GM19452 (cell line): ENCODE measurements around the gene DNAH11.
"Not testable (repeated sequence)": the region's sequence is repeated elsewhere in the genome, so short reads cannot be mapped to it uniquely, and the experiment has no call there.

Experiments used
- ATAC-seq: cut with Tn5 transposase; IDR thresholded peaks from one replicate; pipeline ENCODE4 v1.9.1; 2021; ENCODE audit not compliant: unreplicated experiment

DNAH11 gene

DNA sequence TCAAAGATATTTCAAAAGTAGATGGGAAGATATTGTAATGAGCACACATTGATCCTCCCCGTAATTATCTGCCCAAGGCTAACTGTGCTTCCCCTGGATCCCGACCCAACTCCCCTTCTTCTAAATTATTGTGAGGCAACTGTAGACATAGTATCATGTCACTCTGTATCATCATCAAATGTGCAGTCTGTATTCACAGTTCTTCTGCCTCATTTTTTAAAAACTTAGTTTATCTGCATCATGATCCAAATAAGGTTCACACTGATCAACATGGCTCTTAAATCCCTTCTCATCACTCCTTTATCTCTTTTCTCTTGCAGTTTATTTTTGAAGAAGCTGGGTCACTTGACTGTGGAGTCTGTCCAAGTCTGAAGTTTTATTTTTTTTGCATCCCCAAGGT lies 375.4 kb downstream of the DNAH11 start:
- no peak for ATAC-seq

DNA sequence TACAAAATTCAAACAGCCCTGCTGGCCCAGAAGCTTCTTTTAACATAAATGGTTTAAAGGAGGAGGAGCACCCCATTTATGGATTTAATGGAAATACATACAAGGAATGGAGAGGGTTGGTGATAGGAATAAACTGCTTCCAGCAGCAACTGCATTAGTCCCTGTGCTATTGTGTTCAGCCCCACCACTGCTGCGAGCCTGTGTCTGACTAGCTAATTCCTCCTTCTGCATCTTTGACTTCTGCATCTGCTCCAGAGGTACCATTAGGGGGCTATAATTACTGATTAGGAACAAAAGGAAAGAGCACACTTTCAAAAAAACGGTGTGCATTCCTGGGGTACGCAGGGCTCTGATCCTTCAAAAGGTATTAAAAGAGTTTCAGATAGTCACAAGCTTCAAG lies 378.1 kb downstream of the DNAH11 start:
- no peak for ATAC-seq

DNA sequence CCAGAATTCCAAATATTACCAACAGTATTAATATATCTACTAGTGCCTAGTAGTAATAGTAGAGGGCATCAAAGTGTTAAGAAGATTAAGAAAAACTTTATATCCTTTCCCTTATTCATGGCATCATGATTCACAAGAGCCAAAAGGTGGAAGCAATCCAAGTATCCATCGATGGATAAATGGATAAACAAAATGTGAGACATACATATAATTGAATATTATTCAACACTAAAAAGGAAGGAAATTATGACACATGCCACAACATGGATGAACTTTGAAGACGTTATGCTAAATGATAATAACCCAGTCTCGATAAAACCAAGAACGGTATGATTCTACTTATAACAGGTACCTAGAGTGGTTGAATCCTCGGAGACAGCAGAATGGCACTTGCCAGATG lies 379.8 kb downstream of the DNAH11 start:
- no peak for ATAC-seq

DNA sequence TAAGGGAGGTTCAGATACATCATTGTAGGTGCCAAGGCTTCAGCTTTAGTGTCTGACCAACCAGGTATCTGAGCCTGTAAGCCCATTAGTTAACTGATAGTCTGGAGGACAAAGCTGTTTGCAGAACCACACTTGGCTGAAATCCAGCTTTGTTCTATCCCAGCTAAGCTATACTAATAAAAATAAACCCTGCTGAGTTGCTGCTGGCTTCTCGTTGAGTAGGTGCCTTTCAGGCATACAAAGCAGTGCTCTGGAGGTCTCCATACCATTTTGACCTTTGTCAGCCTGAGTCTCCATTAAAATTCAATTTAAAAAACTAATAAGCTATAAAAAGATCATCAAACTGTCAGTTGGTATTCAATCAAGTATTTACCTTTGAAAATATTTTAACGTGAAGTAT lies 380.8 kb downstream of the DNAH11 start:
- no peak for ATAC-seq

DNA sequence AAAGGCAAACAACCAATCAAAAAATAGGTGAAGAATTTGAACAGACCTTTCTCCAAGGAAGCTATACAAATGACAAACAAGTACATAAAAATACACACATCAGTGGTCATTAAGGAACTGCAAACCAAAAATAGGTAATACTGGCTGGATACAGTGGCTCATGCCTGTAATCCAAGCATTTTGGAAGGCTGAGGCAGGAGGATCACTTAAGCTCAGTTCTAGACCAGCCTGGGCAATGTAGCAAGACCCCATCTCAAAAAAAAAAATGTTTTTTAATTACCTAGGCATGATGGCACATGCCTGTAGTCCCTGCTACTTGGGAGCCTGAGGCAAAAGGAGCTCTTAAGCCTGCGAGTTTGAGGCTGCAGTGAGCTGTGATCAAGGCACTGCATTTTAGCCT lies 383.6 kb downstream of the DNAH11 start:
- no peak for ATAC-seq

DNA sequence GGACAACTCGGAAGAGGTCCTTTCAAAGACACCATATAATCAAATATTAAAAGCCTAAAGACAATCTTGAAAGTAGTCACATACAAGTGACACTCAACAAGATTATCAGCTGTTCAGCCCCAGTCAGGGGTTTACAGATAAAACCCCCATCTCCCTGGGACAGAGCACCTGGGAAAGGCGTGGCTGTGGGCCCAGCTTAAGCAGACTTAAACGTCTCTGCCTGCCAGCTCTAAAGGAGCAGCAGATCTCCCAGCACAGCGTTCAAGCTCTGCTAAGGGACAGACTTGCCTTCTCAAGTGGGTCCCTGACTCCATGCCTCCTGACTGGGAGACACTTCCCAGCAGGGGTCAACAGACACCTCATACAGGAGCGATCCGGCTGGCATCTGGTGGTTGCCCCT lies 384.9 kb downstream of the DNAH11 start:
- no peak for ATAC-seq

DNA sequence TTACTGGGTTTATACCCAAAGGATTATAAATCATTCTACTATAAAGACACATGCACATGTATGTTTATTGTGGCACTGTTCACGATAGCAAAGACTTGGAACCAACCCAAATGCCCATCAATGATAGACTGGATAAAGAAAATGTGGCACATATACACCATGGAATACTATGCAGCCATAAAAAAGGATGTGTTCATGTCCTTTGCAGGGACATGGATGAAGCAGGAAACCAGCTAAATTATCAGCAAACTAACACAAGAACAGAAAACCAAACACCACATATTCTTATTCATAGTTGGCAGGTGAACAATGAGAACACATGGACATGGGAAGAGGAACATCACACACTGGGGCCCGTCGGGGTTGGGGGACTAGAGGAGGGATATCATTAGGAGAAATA lies 390.5 kb downstream of the DNAH11 start:
- not testable (repeated sequence) for ATAC-seq

DNA sequence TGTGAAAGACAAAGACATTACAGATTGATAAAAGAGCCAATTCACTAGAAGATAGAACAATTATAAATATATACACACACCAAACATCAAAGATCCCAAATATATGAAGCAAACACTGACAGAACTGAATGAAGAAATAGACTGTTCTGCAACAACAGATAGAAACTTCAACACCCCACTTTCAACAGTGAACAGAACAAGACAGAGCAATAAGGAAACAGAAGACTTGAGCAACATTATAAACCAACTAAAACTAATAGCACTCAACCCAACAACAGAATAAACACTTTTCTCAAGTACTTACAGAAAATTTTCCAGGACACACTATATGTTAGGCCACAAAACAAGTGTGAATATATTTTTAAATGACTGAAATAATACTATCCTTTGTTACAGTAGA lies 392.0 kb downstream of the DNAH11 start:
- ATAC-seq, result no peak

DNA sequence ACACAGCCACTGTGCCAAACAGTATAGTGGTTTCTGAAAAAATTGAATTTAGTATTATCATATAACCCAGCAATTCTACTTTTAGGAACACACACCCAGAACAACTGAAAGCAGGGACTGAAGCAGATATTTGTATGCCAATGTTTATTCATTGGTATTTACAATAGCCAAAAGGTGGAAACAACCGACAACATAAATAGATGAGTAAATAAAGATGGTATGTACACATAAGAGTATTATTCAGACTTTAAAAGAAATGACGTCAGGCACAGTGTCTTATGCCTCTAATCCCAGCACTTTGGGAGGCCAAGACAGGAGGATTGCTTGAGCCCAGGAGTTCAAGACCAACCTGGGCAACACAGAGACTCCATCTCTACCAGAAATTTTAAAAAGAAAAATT lies 395.6 kb downstream of the DNAH11 start:
- no peak for ATAC-seq

DNA sequence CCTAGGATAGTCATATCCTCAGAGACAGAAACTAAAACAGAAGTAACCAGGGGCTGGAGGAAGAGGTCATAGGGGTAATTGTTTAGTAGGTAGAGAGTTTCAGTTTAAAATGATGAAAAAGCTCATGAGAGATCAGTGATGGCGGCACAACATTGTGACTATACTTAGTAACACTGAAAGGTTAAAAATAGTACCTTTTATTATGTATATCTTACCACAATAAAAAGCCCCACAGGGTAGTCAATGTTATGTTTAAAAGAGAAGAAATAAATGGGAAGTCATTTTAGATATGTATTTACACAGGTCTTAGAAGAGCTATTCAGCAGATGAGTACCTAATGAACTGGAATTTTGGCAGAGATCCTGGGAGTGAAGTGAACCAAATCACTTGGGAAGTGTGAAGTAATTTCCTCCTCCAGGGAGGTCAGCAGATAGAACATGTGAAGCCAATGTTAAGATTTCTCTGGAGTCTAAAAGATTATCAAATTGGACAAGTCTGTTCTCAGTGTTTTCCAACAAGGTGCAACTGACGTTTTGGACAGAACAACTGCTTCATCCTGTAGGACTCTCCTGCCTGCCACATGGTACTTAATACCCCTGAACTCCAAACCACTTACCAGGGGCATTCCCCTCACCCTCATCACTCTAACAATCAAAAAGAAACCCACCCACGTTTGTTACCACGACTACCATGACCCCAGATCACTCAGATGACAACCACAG lies 396.5 kb downstream of the DNAH11 start:
- ATAC-seq, result peak; percentile 71

DNA sequence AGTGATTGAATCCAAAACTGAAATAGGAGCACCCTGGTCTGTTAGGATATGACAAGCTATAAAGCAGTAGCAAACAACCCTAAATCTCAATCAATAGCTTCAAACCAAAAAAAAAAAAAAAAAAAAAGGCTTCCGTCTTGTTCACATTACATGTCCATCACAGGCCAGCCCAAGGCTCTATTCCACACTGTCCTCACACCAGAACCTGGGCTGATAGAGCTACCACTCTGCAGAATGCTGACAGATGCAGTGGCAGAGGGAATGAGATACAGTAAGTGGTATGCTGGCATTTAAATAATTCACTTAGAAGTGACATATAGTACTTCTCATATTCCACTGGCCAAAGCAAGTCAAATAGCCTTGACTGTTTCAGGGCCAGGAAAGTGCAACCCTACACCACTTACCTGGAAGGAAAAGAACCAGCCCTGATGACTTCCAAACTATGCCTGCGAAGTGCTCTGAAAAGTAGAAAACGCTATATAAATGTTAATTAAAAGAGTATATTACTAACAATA lies 397.1 kb downstream of the DNAH11 start:
- ATAC-seq, result no peak

DNA sequence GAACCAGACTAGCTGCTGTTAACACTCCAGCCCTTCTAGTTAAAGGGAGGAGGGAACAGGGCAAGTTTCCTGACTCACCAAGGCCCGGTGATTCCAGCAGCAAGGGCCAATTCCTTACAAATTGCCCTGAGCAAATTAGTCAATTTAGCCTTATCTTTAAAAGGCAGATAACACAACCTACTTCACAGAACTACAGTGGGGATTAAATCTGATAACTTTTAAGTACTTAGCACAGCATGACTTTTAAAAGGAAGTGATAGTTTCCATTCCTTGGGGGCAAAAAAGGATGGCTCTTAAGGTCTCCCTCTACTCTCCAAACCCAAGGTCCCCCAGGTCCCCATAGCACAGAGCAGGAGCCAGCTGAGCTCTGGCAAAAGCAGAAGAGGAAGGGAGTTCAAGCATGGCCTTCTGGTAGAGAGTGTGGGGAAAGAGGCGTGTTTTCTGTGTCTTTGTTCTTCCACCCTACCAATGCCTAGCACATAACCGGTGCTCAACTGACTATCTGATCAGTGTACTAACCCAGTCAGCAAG lies 398.8 kb downstream of the DNAH11 start:
- ATAC-seq, result no peak

DNA sequence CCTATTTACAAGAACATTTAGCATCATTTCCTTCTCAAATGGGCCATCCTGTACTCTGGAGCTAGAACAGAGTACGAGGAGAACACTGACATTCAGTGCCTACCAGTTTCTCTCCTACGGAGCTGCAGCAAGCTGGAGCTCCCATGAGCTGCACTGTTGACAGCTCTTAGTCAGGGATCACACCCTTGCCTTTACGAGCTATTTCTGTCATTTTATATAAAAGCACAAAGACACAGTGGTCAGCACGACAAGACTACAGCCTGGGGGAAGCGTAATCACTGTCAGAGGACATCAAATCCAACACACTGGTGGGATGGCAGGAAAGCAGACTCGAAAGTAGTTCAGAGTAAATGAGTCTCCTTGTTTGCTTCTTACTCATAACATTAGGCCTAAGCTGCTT lies 400.1 kb downstream of the DNAH11 start:
- no peak for ATAC-seq

DNA sequence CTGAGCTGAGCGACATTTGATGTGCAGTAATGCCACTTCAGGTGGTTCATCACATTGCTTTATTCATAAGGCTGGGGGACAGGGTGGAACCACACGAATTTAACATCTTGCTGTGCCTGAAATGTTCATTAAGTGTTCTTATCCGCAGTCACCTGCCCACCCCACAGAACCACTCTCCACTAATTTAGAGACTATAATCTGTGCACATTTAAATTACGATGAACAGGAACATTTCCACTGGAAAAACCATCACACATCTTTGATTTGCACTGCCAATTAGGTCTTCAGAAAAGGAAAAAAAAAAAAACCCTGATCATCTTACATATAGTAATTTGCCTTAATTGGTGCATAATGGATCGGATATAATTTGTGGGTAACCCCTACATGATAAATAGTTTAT lies 400.6 kb downstream of the DNAH11 start:
- no peak for ATAC-seq

DNA sequence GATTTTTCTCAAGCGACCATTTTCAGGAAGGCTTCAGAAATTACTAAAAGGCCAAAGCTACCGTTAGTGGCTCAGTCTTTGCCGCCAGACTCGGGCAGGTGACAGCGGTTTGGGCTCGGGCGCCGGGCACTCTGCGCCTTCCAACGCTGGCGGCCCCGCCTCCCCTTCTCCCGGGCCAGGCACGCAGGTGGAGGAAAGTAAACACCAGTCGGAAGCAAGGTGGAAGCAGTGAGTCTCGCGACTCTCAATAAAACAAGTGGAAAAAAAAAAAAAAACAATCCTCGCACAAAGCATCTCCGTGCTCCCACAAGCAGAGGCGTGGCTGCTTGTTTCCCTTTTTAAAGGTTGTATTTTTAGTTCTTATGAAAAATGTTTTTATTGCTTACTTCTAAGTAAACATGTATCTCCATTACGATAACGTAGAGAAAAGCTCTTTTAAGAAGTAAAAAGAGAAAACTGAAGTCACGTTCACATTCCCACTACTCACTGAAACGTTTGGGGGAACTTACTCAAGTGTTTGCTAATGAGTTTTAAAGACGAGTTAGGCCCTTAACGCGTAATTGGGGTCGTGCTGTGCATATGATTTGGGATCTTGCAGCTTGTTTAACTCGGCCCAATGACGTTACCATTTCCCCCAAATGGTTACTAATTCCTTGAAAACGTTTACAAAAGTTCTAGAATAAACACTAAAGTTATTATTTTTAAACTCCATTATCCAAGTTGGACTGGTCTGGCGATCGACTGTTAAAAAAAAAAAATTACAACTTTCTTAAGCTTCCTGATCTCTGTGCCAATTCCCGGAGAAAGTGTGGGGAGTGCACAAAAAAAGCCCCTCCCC lies 402.0 kb downstream of the DNAH11 start:
- no peak for ATAC-seq

DNA sequence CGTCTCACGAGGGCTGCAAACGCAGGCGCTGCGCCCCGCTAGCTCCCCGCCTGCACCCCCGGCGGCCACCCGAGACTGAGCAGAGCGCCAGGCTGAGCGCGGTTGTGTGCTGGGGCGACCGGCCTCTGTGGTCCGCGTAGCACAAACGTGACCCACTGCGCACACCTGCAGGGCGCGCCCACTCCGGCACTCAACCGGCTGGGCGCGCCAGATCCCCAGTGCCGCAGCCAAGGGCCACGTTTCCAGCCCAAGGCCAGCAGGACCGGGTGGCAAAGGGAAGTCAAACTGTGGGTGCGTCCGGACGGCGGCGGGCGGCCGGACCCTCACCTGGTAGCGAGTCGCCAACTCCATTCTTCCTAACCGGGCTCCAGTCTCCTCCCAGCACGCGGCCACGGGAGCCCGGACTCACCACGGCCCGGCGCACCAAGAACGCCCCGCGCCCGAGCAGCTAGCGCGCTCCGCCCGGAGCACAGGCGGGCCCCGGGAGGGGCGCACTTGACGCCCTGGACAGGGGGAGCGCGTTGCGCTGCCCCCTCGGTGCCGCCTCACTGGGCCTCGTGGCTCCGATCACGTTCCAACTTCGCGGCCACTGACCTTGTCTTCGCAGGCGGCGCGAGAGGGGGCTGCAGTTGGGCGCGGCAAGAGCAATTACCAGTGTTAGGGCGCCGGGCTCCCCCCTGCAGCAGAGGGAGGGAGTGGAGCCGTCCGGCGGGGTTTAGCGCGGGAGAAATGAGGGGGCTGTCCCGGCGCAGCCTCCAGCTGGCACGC lies 402.8 kb downstream of the DNAH11 start, which contains the start of gene CDCA7L:
TSS of gene CDCA7L (minus strand) at position 446 of the 768 bp plus-strand sequence. CDS start at position 351, 95 bp downstream.
- peak; percentile 90 for ATAC-seq

DNA sequence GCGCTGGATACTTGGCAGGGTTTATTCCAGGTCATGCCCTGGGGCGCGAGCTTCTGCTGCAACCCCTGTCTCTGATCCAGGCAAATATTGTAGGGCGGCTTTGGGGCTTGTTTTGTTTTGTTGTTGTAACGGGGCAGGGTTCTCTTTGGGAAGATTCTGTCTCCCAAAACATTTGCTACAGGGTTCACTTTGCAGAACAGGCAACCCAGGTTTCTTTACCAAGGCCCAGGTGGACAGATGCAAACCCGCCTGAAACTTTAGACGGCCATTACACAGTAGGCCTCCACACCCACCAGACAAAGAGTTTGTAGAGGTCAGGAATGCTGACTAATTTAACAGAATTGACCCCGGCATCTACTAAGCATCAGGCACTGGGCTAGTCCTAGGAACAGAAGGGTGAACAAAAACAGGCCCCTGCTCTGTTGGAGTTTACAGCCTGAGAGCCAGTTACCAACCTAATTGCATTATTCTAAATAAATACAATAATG lies 403.4 kb downstream of the DNAH11 start:
- no peak for ATAC-seq

DNA sequence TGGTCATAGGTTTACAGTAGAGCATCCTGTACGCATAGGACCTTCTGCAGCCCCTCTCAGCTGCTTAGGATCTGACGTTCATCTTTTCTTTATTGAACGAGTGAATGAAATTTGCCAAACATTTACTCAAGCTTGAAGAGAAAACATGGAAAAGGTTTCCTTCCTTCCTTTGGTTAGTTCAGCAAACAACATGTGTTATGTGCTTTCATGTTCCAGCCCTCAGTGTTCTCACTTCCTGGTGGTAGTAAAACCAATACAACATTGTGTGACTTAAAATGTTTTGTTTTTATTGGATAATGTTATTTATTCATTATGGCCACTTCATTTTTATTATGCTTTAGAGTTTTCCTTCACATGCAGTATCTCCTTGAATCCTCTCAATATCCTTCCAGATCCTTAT lies 404.2 kb downstream of the DNAH11 start:
- no peak for ATAC-seq

DNA sequence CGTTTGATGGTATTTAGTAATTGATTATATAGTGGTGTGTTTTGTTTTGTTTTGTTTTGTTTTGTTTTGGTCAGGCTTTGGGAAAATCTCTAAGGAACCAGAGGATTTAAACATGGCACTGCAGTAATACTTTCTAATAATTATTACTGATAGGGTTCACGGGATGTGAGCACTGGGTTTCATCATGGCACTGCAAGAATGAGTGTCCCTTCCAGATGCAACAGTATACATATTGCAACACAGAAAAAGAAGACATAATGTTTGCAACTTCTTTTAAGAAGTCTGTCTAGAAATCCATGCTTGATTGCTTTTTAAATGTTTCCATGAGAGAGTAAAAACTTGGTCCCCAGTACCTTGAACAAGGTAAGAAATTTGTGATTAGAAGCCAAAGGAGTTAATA lies 405.1 kb downstream of the DNAH11 start:
- ATAC-seq, result no peak

DNA sequence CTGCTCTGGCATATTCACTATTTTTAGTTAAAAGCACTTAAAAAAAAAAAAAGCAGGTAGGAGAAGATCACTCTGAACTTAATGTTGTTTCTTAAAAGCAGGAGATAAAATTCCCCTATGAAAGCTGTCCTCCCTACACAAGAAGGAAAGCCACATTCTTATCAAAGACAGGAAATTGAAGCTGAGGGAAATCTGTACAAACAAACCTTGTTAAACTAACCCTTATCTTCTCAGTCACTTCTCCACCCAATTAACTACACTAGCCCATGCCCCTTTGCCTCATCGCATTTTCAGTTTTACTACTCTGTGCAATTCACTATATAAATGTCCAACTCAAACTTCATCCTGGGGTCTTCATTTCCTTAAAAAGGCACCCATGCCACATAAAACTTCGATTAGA lies 405.5 kb downstream of the DNAH11 start:
- no peak for ATAC-seq
